ENCODE data around the gene DCST2. TPM values are rescaled to one million over a fixed set of nuclear protein-coding genes. Genes with fewer than 3 reads are reported as not detected.

The DCST2 gene
- total RNA-seq (2014; rRNA removed; shearing (Covaris generic)): 0.90 TPM in 1 of 2 replicates, not detected in the other

- DNase-seq (ENCODE audit: low spot score): no peak
Observed at GRCh38 chr1:155033524-155033923, at the start of gene DCST2, which contains the start of gene DCST1. DCST2 (minus strand) TSS chr1:155033781; CDS start chr1:155033701, 80 bp downstream. DCST1 (plus strand) TSS chr1:155033824; CDS start chr1:155034037, 213 bp downstream.

GRCh38 chr1:155083052-155083541, 49.5 kb upstream of the DCST2 start:
- DNase-seq (ENCODE audit: low spot score): no peak

- no peak for DNase-seq (ENCODE audit: low spot score)
Observed at GRCh38 chr1:155082301-155083051, 48.9 kb upstream of the DCST2 start.

DNA sequence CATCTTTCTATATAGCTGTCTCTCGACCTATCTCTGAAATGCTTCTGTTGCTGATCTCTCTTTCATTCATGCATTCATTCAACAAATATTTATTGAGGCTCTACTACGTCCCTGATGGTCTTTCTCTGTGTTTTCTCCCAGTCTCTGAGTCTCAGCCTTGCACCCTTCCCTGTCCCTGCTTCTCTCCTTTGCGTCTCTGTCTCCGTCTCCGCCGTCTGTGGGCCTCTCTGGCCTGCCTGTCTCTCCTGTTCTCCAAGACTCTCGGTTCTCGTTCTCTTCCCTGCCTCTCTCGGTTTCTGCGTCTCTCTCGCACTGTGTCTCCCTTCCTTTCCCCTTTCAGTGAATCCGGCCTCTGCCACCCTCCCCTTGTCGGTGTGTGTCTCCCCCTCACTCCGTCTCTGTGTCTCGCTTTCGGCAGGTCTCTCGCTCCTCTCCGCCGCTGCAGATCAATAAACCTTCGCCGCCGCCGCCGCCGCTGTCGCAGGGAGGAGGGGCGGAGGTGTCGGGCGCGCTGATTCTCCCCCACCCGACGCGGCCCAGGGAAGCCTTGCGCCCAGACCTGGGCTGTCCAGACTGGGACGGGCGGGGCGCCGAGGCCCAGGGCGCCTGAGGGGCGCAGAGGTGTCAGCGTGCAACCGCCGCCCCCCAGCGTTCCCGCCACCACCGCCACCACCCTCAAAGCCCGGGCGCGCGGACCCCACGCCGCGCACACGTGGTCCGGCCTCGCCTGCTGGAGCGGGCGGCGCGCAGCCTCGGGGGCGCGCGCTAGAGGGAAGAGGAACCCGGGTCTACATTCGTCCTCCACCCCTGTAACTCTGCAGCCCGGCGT, 48.1 kb upstream of the DCST2 start:
- no peak for DNase-seq (ENCODE audit: low spot score)

DNA sequence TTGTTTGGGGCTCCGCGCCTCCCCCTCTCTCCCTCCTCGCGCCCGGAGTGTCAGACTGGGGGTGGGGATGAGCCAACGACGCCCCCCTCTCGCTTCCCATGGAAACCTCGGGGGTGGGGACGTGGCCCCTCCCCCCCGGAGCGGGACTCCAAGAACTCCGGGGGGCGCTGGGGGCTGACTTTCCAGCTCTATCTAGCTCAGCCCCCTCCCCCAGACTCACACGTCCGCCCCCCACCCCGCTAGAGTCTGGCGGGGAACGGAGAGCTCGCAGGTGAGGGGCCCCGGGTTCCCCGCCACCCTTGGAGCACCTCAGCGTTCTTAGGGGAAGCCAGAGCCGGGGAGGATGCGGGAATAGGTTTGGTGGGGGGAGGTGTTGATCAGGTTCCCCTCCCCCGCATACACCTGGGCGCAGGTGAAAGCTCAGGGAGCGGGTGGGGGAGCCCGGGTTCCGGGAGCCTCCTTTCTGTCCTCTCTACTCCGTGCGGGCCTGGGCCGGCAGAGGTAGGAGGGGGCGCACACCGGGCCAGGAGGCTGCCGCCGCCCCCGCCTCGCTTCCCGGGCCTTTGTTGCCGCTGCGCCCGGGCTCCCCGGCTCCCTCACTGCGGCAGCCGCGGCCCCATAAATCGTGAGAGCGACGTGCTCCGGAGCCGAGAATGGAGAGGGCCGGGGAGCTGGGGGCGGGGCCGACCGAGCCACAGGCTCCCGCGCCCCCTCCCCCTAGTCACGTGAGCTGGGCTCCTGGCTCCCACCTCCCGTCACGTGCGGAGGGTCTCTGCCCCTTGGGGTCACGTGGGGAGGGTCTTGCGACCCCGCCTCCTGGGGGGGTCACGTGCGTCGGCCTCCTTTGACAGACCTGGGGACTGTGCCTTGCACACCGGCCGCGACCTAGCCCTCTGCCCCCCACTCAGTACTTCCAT, 47.0 kb upstream of the DCST2 start:
- no peak for DNase-seq (ENCODE audit: low spot score)

DNA sequence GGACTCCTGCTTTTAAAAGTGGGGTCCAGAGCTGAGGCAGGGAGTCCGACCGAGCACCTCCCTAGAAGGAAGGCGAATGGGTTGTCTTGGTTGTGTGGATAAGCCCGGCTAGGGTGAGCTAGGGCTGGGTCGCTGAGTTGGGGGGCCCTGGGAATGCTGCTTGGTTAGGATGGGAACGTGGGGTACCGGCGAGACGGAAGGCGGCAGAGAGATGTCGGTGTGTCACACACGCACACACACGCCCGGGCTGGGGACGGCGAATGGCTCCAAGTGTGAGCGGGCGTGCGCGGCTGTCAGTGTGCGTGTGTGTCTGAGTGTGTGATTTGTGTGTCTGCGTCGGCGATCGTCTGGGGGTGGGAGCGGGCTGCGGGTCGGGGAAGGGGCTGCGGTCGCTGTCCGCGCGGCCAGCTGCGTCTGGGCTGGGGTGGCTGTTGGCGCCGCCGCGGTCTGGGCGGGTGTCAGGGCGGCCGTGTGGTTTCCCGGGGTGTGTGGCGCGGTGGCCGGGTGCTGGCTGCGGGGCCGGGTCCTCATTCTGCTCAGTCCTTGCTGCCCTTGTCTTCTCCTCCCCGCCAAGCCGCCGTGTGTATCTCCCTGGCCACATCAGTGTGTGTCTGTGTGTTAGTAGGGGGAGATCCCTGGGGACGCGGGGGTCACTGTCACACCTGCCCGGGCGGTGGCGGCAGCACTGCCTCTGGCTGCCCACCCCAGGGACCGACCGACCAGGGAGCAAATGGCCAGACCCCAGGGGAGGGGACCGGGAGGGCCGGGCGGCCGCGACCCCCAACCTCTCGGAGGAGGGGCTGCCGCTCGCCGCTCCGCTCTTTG, 46.1 kb upstream of the DCST2 start:
- DNase-seq (ENCODE audit: low spot score): no peak

- DNase-seq (ENCODE audit: low spot score): no peak
Observed at GRCh38 chr1:155079210-155079486, 45.6 kb upstream of the DCST2 start.

GRCh38 chr1:155078469-155079209, 45.1 kb upstream of the DCST2 start, which contains the start of gene EFNA3:
EFNA3 (plus strand) TSS chr1:155078837; CDS start chr1:155078942, 105 bp downstream.
- no peak for DNase-seq (ENCODE audit: low spot score)

DNA sequence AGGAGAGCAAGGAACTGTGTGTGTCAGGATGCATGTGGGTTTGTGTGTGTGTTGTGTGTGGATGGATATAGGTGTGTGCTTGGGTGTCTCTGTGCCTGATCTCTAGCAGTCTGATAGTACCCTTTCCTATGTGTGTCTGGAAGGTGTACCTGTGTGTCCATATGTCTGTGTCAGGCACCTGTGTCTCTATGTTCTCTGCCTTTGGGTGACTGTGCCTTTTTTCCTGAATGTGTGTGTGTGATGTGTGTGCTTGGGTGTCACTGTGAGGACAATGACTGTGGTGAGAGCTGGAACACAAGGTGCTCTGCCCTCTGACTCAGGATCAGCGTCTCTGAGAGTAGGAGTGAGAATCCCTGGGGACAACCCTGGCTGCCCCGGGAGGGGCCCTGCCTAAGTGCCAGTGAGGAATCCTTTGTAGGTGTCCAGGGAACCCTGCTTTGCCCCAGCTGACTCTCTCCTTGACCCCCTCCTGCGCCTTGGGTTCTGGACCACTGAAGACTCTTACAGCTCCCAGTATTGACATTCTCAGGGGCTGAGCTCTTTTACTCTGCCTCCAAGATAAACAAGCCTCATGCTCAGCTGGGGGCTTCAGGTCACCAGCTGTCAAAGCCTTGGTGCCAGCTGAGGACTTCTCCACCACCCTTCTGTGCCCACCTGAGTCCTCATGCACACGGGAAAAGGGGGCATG, 44.3 kb upstream of the DCST2 start:
- no peak for DNase-seq (ENCODE audit: low spot score)

DNA sequence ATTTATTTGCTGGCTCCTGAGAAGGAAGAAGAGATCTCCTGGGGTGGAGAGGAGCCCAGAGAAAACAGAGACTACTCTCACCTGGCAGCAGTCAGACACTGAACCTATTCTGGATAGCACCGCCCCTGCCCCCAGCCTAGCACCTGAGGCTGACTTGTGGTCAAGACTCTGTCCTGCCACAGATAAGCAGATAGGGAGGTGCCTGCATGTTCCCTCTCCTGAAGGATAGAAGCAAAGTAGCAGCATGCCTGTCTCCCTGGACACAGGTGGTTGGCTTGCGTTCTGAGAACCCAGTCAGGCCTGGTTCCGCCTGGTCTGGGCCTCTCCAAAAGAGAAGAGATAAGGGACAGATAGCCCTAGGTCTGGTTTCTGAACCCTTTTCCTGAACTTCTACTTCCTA, 43.8 kb upstream of the DCST2 start:
- no peak for DNase-seq (ENCODE audit: low spot score)

GRCh38 chr1:155076371-155076770, 42.8 kb upstream of the DCST2 start:
- no peak for DNase-seq (ENCODE audit: low spot score)

- DNase-seq (ENCODE audit: low spot score): no peak
Observed at GRCh38 chr1:155075535-155075934, 42.0 kb upstream of the DCST2 start.

DNA sequence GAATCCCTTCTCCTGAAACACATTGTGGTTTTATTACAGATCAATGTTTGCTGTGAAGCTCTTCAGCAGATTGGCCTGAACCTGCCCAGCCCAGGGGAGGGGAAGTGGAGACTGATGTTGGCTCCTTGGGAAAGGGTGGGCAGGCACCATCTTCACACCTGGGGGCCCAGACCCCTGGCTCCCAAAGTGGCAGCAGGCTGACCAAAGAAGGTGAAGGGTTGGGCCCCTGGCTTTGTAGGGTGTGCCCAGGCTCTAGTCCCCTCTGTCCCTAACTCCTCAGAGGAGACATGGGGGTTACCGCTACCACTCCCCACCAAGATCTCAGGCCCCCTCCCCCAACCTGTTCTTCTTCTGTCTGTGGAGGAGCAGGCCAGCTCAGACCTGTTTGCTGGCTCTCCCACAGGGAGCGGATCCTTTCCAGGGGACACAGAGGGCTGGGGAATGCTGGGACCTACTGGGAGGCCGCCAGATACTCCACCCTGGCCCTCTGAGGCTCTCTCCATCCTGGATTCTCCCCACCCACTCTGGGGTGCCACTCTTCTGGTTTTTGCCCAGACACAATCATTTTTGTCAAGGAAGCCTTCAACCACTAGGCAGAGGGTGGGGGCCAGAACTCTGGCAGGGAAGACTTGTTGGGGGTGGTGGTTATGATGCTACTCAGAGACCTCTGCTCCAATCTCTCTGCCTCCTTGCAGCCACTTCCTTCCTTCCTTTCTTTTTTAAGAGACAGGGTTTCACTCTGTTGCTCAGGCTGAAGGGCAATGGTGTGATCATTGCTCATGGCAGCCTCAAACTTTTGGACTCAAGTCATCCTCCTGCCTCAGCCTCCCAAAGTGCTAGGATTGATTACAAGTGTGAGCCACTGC, 40.0 kb upstream of the DCST2 start:
- DNase-seq (ENCODE audit: low spot score): no peak

GRCh38 chr1:155072531-155073289, 39.1 kb upstream of the DCST2 start:
- no peak for DNase-seq (ENCODE audit: low spot score)

DNA sequence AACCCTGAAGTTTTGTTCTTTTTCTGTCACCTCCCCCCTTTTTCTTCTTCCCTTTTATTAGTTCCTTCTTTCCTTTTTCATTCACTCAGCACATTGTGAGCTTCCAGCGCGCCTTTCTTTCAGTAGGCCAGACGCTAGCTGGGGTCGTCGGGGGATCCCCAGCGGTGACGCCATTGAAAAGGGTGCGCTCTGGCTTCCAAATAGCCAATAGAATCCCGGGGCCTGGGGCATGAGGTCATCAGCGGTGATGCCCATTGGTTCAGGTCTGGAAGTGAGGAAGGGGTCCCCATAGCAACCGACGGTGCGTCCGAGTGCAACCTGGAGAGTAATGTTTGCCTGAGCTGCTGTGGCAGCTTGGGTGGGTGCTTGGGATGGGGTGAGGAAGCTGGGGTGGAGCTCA, 38.1 kb upstream of the DCST2 start:
- DNase-seq (ENCODE audit: low spot score): no peak

DNA sequence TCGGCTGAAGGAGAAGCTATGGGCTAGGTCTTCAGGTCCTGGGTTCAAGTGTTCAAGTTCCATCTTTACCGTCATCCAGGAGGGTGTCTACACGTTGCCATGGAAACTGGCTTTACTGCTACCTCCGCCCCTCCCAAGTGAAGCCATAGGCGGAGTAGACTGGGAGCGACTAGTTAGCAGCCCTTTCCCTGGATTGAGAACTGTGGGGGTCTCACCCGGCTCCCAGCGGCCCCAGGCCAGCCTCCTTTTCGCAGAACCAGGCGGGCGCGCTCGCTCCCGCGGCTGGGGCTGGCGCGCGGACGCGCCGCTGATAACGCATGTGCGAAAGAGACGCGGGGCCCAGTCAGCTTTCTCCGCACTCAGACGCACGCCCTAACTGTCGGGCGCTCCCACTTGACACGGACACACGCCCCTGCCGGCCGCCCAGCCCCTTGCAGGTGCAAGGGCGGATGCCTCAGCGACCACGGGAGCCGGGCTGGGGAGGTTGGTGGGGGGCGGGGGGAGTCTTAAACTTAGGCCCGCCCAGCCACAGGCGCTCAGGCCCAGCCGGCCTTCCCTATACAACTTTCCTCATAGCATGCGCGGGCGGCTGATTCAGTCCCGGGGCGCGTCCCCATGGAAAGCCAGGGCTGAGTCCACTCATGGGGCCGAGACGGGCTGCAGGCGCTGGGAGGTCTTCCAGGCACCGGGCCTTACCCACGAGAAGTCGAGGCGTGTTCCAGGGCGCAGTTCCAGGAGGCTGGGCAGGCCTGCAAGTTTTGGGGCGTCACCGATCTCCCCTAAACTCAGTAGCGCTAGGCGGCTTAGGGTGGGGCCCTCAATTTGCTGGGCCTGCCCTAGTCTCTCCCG, 37.4 kb upstream of the DCST2 start:
- DNase-seq (ENCODE audit: low spot score): no peak

GRCh38 chr1:155070158-155070621, 36.6 kb upstream of the DCST2 start:
- DNase-seq (ENCODE audit: low spot score): no peak

Measured in A172 (cell line).